HepG2 (cell line): ENCODE data around the gene TJAP1. TPM values are rescaled to one million over a fixed set of nuclear protein-coding genes. Genes with fewer than 3 reads are reported as not detected.
A peak's percentile ranks its signal among the peaks of the same experiment; 100 is the strongest.

Experiments used
- BORCS8-MEF2B ChIP-seq: sonication (generic); formaldehyde crosslinking; IDR thresholded peaks from 2 replicates; pipeline ENCODE4 v1.8.0; 2022; ENCODE audit warnings: mild to moderate bottlenecking, missing genetic modification reagents
- CAMTA2 ChIP-seq: sonication (generic); formaldehyde crosslinking; IDR thresholded peaks from 2 replicates; pipeline ENCODE4 v1.4.0; 2020; ENCODE audit warnings: mild to moderate bottlenecking, missing genetic modification reagents, borderline replicate concordance
- E2F5 ChIP-seq: sonication (generic); formaldehyde crosslinking; conservative IDR thresholded peaks from 2 replicates; pipeline ENCODE4 v1.4.0; 2020; ENCODE audit warnings: missing genetic modification reagents
- IRF9 ChIP-seq: sonication (generic); formaldehyde crosslinking; IDR thresholded peaks from 2 replicates; pipeline ENCODE4 v1.8.0; 2022; ENCODE audit warnings: missing genetic modification reagents, mild to moderate bottlenecking, borderline replicate concordance
- PHF21A ChIP-seq: sonication (generic); formaldehyde crosslinking; IDR thresholded peaks from 2 replicates; pipeline ENCODE4 v1.5.0; 2020; ENCODE audit warnings: mild to moderate bottlenecking, missing genetic modification reagents
- RBFOX2 ChIP-seq: fragments of 200-400 bp; formaldehyde crosslinking; IDR thresholded peaks from 2 replicates; pipeline ENCODE4 v1.6.1; 2017; ENCODE audit warnings: low read depth, mild to moderate bottlenecking, low read length
- SAFB2 ChIP-seq: sonication (generic); formaldehyde crosslinking; IDR thresholded peaks from 2 replicates; pipeline ENCODE4 v1.5.1; 2020; ENCODE audit warnings: missing genetic modification reagents, low read depth, mild to moderate bottlenecking, borderline replicate concordance
- SNAPC4 ChIP-seq: sonication (generic); formaldehyde crosslinking; IDR thresholded peaks from 2 replicates; pipeline ENCODE4 v1.4.0; 2020; ENCODE audit warnings: mild to moderate bottlenecking, missing genetic modification reagents
- TEAD3 ChIP-seq: optimal IDR thresholded peaks from 2 replicates; pipeline ENCODE3; 2016; ENCODE audit warnings: borderline replicate concordance
- TOPORS ChIP-seq: sonication (generic); formaldehyde crosslinking; IDR thresholded peaks from 2 replicates; pipeline ENCODE4 v1.8.0; 2023; ENCODE audit warnings: mild to moderate bottlenecking, missing genetic modification reagents
- ZBTB46 ChIP-seq: sonication (generic); formaldehyde crosslinking; IDR thresholded peaks from 2 replicates; pipeline ENCODE4 v1.4.0; 2020; ENCODE audit warnings: mild to moderate bottlenecking, missing genetic modification reagents, borderline replicate concordance
- ZNF333 ChIP-seq: sonication (generic); formaldehyde crosslinking; IDR thresholded peaks from 2 replicates; pipeline ENCODE4 v1.4.0; 2020; ENCODE audit warnings: mild to moderate bottlenecking, missing genetic modification reagents, borderline replicate concordance
- ZNF44 ChIP-seq: sonication (generic); formaldehyde crosslinking; IDR thresholded peaks from 2 replicates; pipeline ENCODE4 v1.5.1; 2020; ENCODE audit warnings: mild to moderate bottlenecking, missing genetic modification reagents
- ZNF441 ChIP-seq: sonication (generic); formaldehyde crosslinking; IDR thresholded peaks from 2 replicates; pipeline ENCODE4 v1.7.0; 2021; ENCODE audit warnings: missing genetic modification reagents, borderline replicate concordance
- ZNF496 ChIP-seq: sonication (generic); formaldehyde crosslinking; IDR thresholded peaks from 2 replicates; pipeline ENCODE4 v1.8.1; 2023; ENCODE audit warnings: mild to moderate bottlenecking, moderate library complexity, missing genetic modification reagents; ENCODE audit not compliant: insufficient replicate concordance
- ZNF703 ChIP-seq: sonication (generic); formaldehyde crosslinking; IDR thresholded peaks from 2 replicates; pipeline ENCODE4 v1.5.1; 2020; ENCODE audit warnings: missing genetic modification reagents, mild to moderate bottlenecking, moderate library complexity, borderline replicate concordance
- ZNF781 ChIP-seq: sonication (generic); formaldehyde crosslinking; IDR thresholded peaks from 2 replicates; pipeline ENCODE4 v1.5.1; 2020; ENCODE audit warnings: borderline replicate concordance, mild to moderate bottlenecking, missing genetic modification reagents; ENCODE audit errors: not compliant biosample characterization
- ZNF788 ChIP-seq: sonication (generic); formaldehyde crosslinking; IDR thresholded peaks from 2 replicates; pipeline ENCODE4 v1.5.0; 2020; ENCODE audit warnings: mild to moderate bottlenecking, missing genetic modification reagents, borderline replicate concordance
- polyA plus RNA-seq, 8 experiments: library from polyadenylated mRNA; depleted of rRNA in 3 of 8; stranded (reverse) in 7 of 8; unstranded in 1 of 8; fragments of >200 nt; fragmentation: Illumina TruSeq in 4 of 8; extraction: Trizol in 4 of 8; gene quantifications; 2 replicates each; pipeline versions ENCODE4 v1.2.1 to v1.2.3, GENCODE V29; 2011 to 2016; ENCODE audit warnings: low read depth in 4 of 8, missing spikeins in 1 of 8, mixed read lengths in 1 of 8; ENCODE audit not compliant: insufficient read depth in 1 of 8
- total RNA-seq, 5 experiments: library from RNA; depleted of rRNA; stranded (reverse); fragments of >200 nt; fragmentation: Illumina TruSeq; extraction: Trizol; gene quantifications; 2 replicates each; pipeline ENCODE4 v1.2.3, GENCODE V29; 2016; ENCODE audit warnings: low read depth in 1 of 5

The TJAP1 gene
- total and polyA plus RNA-seq, 2 of the 13 experiments (the other 11 are each of a cell fraction or from before 2014, with no cell fraction given): 15.7 to 41.6 TPM

GRCh38 chr6:43496370-43497128, 19.2 kb downstream of the TJAP1 start (continued):
- TF ChIP-seq ZNF703: no peak
- TF ChIP-seq TOPORS (CRISPR knock-in tag): 0 out of 2 replicates have a peak, but pooled peaks have one; percentile 19
- TF ChIP-seq BORCS8-MEF2B (CRISPR knock-in tag): no peak; the same call in 1 of the 2 replicates
- no peak for TF ChIP-seq ZNF441 (CRISPR knock-in tag)
- no peak for TF ChIP-seq ZNF781 (CRISPR knock-in tag)
- TF ChIP-seq ZNF333 (CRISPR knock-in tag): no peak
- no peak for TF ChIP-seq CAMTA2 (CRISPR knock-in tag)
- no peak for TF ChIP-seq TEAD3 (CRISPR knock-in tag)
- no peak for TF ChIP-seq SNAPC4 (CRISPR knock-in tag)
- peak; percentile 47; the same call in 1 of the 2 replicates for TF ChIP-seq ZNF788 (CRISPR knock-in tag)
- TF ChIP-seq E2F5 (CRISPR knock-in tag): no peak
- TF ChIP-seq ZNF44 (CRISPR knock-in tag): no peak
- TF ChIP-seq PHF21A: peak; percentile 75; the same call in 1 of the 2 replicates
- TF ChIP-seq SAFB2 (CRISPR knock-in tag): peak; percentile 49; the same call in 1 of the 2 replicates
- TF ChIP-seq RBFOX2: no peak
- TF ChIP-seq ZNF496: no peak
- TF ChIP-seq IRF9 (CRISPR knock-in tag): no peak
- no peak for TF ChIP-seq ZBTB46 (CRISPR knock-in tag)
